HG02870 (cell line): Measurements from ENCODE around the gene RASL12.
"Not testable (repeated sequence)": the region's sequence is repeated elsewhere in the genome, so short reads cannot be mapped to it uniquely, and the experiment has no call there.

ENCODE experiments used
- ATAC-seq: cut with Tn5 transposase; IDR thresholded peaks from one replicate; pipeline ENCODE4 v1.9.1; 2021; ENCODE audit warnings: mild to moderate bottlenecking, moderate library complexity; ENCODE audit not compliant: unreplicated experiment

The RASL12 gene

DNA sequence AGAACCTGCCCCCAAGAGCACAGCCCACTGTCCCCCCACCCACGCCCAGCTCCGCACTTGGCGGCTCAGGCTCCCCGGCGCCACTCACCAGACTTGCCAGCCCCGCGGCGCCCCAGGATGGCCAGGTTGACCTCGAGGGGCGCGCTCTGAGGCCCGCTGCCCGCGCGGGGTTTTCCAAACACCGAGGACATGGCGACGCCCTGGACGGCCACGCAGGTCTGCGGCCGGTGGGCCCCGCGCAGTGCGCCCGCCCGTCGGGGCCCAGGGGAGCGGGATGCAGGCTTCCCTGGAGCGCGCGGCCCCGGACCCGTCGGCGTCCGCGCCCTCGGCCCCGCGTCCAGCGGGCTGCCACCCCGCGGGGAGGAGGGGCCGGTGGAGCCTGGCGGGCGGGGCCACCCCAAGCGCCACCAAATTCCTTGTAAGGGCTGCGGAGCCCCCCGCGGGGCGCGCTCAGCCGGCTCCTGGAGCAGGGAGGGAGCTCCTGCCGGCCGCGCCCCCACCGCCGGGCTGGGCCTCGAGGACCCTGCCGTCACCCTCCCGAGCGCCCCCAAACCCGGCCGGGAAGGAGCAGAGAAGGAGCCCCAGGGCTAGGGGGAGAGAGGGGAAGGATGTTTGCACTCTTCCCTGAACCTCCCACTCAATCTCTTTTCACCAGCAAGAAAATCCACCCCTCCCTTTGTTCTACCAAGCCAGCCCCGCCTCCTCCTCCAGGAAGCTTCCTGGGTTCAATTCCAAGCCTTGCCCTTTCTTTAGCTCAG lies at the start of gene RASL12:
RASL12 (minus strand) TSS at position 347 of the 758 bp plus-strand sequence; CDS start at position 191, 156 bp downstream.
- ATAC-seq = no peak

GRCh38 chr15:65115542-65115941 lies 47.8 kb upstream of the RASL12 start:
- ATAC-seq = no peak

DNA sequence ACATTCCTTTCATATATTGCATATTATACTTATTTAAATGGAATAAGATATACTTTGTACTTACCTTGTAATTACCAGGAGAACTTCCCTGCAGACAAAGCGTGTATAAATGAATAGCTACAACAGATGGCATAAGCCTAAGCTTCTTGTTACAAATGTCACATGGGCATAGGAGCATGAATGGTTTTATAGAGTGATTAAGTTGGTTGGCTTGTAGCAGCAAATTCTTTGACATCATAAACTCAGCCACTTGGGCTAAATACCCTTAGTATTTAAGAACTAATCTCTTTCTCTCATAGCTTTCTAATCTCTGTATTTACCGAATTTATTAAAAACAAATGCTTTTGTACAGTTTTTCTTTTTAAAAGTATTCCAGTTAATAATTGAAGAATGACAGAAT lies 47.3 kb upstream of the RASL12 start, which contains the start of gene UBAP1L:
UBAP1L (minus strand) TSS at position 115 of the 400 bp plus-strand sequence. CDS start 8,985 bp downstream, outside the sequence.
- ATAC-seq = no peak

GRCh38 chr15:65110676-65111292 lies 43.0 kb upstream of the RASL12 start:
- no peak for ATAC-seq

DNA sequence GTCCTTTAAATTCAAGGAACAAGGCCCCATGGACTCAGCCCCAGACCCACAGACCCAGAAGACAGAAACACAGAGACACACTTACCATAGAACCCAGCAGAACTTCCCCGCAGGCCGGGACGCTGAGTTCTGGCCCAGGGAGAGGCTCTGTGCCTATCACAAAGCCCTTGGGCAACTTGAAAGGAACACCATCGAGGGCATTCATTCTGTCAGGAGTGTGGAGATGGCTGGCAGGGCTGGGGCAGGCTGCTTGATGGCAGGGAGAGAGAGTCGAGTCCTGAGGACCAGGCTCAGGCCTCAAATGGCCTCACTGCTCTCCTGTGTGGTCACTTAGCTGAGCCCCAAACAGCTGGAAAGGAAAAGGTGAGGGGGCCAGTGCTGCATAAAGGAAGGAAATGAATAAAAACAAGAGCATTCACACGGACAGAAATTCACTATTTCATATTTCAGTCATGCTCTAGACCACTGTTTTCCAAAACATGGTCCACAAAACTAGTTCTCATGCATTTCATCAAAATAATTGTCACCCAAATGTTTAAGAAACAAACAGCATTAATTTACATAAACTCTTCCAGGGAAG lies 38.3 kb upstream of the RASL12 start:
- no peak for ATAC-seq

DNA sequence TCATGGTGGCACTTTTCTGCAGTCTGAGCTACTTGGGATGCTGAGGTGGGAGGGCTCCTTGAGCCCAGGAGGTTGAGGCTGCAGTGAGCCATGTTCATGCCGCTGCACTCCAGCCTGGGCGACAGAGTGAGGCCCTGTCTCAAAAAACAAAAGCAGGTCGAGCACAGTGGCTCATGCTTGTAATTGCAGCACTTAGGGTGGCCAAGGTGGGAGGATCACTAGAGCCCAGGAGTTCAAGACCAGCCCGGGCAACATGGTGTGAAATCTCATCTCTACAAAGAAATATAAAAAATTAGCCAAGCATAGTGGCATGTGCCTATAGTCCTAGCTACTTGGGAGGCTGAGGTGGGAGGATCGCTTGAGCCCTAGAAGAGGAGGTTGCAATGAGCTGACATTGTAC lies 37.2 kb upstream of the RASL12 start:
- ATAC-seq = no peak

DNA sequence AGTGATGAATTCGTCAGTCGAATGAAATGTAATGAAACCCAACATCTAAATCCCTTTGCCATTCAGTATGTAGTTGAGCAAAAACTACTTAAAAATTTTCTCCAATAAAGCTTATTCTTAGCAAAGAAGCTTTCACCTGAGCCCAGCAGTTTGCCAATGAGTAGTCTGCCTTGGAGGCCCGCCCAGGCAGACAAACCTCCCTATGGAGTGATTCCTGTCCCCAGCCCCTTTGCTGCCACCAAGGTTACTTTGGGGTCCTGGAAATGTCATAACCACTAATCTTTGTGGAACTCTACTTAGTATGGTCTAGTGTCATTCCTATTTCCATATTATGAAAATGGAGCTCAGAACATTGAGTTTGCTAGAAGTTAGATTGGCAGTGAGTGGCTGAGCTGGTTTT lies 35.1 kb upstream of the RASL12 start:
- no peak for ATAC-seq

DNA sequence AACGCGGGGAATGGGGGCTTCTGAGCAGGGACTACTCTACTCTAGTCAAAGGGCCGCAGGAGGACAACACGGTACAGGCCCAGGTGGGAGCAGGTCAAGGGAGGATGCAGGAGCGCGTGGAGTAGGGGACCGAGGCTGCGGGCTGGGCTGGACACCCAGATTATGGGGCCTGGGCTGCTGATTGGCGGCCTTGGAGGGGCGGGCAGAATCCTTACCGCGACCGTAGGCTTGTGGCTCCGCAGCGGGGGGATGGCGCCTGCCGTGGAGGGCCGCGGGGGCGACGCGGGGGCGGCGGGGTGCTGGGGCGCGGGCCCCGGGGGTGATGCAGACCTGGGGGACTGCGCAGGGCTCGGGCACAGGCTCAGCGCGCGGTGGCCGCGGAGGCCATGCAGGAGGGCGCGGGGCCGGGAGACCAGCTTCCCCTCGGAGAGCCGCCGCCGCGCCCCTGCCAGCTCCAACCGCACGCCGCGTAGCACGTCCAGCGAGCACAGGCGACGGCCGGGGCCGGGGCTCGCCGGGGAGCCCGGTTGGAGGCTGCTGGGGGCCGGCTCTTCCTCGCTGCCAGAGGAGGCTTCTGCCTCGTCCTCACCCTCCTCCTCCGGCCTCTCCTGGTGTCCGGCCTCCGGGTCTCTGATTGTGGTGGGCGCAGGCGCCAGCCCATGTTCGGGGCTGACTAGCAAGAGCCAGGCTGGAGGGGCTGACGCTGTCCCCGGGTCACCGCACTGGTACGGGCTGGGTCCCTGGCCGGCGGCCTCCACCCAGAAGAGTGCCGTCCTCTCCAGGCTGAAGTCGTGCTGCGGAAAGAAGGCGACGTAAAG lies 34.3 kb upstream of the RASL12 start:
- no peak for ATAC-seq

- ATAC-seq = no peak
Observed at GRCh38 chr15:65101411-65101890, 33.7 kb upstream of the RASL12 start.

DNA sequence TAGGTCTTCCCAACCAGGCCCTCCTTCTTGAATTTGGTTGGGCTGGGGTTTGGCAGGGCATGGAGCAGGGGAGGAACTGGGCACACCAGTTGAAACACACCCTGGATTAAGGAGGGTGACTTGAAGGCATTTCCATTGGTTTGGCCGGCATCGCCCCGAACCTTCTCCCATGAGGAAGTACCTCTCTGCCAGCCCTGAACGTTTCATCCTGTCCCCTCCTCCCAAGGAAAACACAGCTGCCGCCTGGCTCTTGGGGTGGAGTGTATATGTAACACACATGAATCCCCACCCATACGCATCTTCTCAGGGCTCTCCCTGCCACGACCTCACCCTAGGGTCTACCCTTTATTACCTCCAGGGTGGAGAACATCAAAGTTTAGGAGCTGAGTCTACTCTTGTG lies 32.7 kb upstream of the RASL12 start:
- no peak for ATAC-seq

DNA sequence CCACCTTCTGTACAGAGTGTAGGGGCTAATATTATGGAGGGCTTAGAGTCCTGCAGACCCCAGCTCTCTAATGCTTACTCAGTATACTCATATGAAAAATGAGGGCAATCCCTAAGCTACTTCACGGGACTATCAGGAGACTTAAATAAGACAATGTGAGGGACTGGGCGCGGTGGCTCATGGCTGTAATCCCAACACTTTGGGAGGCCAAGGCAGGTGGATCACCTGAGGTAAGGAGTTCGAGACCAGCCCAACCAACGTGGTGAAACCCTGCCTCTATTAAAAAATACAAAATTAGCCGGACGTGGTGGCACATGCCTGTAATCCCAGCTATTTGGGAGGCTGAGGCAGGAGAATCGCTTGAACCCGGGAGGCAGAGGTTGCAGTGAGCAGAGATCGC lies 32.0 kb upstream of the RASL12 start:
- ATAC-seq = not testable (repeated sequence)

DNA sequence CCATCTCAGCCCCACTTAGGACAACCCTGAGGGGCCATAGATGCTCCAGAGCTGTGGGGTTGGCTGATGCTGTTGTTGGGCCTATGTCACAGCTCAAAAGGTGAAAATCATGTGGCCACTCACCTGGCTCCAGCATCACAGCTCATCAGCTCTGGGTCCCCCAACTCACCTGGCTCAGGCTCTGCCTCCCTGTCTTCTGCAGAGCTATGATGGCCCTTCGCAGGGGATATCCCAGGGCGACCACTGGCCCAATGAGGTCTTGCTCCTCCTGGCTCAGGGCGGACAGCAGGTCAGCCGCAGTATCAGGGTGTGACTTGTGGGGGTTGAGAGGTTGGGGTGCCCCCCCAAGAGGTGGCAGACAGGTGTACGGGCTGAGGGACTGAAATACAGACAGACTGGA lies 31.5 kb upstream of the RASL12 start:
- ATAC-seq = no peak

GRCh38 chr15:65097651-65098263 lies 30.0 kb upstream of the RASL12 start:
- no peak for ATAC-seq

GRCh38 chr15:65096481-65097385 lies 28.9 kb upstream of the RASL12 start:
- no peak for ATAC-seq

DNA sequence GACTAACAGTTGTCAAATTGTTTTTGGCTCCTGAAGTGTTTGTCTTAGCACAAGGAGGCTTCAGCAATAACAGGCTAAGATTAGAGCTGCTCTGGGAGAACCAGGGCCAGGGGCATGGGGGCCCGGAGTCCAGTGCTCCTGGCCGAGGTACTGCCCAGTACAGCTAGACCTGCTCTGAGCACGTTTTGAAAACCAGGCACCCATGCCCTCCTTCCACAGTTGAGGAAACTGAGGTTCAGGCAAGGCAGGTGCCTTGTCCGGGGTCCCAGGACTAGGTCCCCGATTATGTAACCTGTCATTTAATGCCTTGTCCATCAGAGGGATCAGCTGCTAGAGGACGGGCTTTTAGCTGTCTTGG lies 27.9 kb upstream of the RASL12 start:
- no peak for ATAC-seq

DNA sequence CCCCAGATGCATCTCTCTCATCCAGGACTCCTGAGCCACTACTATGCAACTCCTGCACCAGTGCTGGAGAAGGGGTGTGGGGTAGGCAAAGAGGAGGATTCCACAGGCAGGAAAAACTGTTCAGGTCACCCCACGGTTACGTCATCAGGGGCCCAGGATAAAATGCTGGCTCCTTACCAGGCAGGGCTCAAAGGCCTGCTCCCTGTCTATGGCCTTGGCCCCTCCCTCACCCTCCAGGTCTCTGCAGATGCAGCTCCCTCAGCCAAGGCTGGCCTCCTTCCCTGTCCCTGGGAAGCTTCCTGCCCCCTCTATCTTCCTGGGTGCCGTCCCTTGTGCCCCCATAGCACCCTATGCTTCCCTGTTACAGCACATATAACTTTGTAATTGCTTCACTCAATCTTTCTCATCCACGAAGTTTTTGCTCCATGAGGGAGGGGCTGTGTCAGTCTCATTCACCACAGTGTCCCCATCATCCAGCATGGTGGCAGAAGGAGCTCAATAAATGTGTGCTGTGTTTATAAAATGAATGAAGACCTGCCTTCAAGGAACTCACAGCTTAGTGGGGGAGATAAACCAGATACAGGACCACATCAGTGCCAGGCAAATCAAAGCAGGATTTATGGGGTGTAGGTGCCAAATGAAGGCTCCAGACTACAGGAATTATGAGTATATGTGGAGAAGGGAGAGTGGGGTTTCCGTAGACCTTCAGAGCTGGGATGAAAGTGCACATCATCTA lies 27.4 kb upstream of the RASL12 start:
- no peak for ATAC-seq

DNA sequence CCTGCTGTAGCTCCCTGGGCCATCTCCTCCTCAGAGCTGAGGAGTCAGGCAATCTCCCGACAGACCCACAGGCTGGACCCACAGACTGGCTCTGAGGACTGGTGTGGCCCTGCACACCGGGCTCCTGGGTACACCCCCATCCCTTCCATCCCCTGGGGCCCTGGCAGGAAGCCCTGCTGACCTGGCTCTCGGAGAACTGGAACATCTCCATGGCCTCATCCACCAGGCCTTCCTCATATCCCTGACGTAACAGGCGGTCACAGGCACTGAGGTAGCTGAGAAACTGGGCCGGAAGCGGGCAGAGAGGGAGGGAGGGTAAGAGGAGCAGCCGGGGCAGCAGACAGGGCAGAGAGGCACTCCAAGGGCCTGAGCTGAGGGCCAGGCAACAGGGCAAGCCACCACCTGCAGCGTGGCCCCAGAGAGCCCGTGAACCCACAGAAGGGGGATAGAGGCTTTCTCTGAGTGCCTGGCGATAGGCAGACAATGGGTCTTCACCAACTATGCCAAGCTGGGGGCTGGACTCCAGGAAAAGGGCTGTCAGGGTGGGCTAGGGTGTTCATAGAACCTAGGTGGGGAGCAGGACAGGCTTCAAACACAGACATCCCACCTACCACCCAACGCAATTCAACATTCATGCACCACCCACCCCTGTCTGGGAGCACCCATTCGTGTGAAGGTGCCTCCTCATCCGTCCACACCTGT lies 26.7 kb upstream of the RASL12 start:
- ATAC-seq = no peak

DNA sequence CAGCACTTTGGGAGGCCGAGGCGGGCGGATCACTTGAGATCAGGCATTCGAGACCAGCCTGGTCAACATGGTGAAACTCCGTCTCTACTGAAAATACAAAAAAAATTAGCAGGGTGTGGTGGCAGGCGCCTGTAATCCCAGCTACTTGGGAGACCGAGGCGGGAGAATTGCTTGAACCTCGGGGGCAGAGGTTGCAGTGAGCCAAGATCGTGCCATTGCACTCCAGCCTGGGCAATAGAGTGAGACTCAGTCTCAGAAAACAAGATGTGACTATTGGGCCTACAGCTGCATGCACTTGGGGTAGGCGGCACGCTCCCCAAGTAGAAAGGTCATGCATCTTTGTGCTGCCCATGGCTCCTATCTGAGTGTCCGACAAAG lies 26.0 kb upstream of the RASL12 start:
- not testable (repeated sequence) for ATAC-seq
